DMS79 (cell line): ENCODE measurements around the gene GSTT4.
"Not testable (repeated sequence)": the region's sequence is repeated elsewhere in the genome, so short reads cannot be mapped to it uniquely, and the experiment has no call there.

Source experiments
- DNase-seq: peaks from one replicate; lab custom pipeline; 2025; lab: John Stamatoyannopoulos, UW

Gene GSTT4

GRCh38 chr22:24024354-24024753 is 19.1 kb upstream of the GSTT4 start:
- no peak for DNase-seq

GRCh38 chr22:24023204-24023789 is 18.0 kb upstream of the GSTT4 start:
- DNase-seq, result no peak

- no peak for DNase-seq
These were observed 16.1 kb upstream of the GSTT4 start for GRCh38 chr22:24021304-24021703.

- DNase-seq, result no peak
These were observed 10.9 kb upstream of the GSTT4 start for GRCh38 chr22:24016156-24016555.

- DNase-seq, result no peak
These were observed 6.4 kb upstream of the GSTT4 start for GRCh38 chr22:24011735-24012068.

- DNase-seq, result no peak
These were observed 4.8 kb upstream of the GSTT4 start for GRCh38 chr22:24010018-24010391.

- DNase-seq, result no peak
These were observed 4.2 kb upstream of the GSTT4 start for GRCh38 chr22:24009227-24010017.

- no peak for DNase-seq
These were observed 3.4 kb upstream of the GSTT4 start for GRCh38 chr22:24008381-24009226.

GRCh38 chr22:24008022-24008283 is 2.7 kb upstream of the GSTT4 start:
- DNase-seq, result no peak

- DNase-seq, result no peak
These were observed 2.2 kb upstream of the GSTT4 start for GRCh38 chr22:24007253-24008021.

- DNase-seq, result no peak
These were observed 1.6 kb upstream of the GSTT4 start for GRCh38 chr22:24006914-24007214.

GRCh38 chr22:24006207-24006913 is 1.1 kb upstream of the GSTT4 start:
- no peak for DNase-seq

- DNase-seq, result no peak
These were observed 1.4 kb downstream of the GSTT4 start for GRCh38 chr22:24003887-24004286.

GRCh38 chr22:24002851-24003250 is 2.4 kb downstream of the GSTT4 start:
- no peak for DNase-seq

GRCh38 chr22:24002272-24002671 is 3.0 kb downstream of the GSTT4 start:
- DNase-seq, result no peak

GRCh38 chr22:24001314-24001713 is 3.9 kb downstream of the GSTT4 start:
- no peak for DNase-seq

GRCh38 chr22:23999779-24000178 is 5.5 kb downstream of the GSTT4 start:
- not testable (repeated sequence) for DNase-seq

- DNase-seq, result no peak
These were observed 8.2 kb downstream of the GSTT4 start for GRCh38 chr22:23997092-23997491.

- DNase-seq, result not testable (repeated sequence)
These were observed 11.6 kb downstream of the GSTT4 start for GRCh38 chr22:23993581-23994177.

- not testable (repeated sequence) for DNase-seq
These were observed 12.2 kb downstream of the GSTT4 start for GRCh38 chr22:23993080-23993479.

GRCh38 chr22:23989583-23990244 is 15.5 kb downstream of the GSTT4 start:
- DNase-seq, result not testable (repeated sequence)
